Neural cell (in vitro differentiated cells): ENCODE measurements around the gene POLE2. TPM values are rescaled to one million over a fixed set of nuclear protein-coding genes. Genes with fewer than 3 reads are reported as not detected.
A peak's percentile ranks its signal among the peaks of the same experiment; 100 is the strongest.
"Not testable (repeated sequence)": the region's sequence is repeated elsewhere in the genome, so short reads cannot be mapped to it uniquely, and the experiment has no call there.

Experiments used
- H2AFZ ChIP-seq: fragments of 200-600, 300-800 bp; sonication (generic), shearing (Covaris generic); 2 replicates; pipeline ENCODE4 v1.6.0; 2014; ENCODE audit warnings: low read depth, mild to moderate bottlenecking, antibody characterized with exemption, low read length, moderate library complexity
- H3F3A ChIP-seq: fragments of 200-600 bp; shearing (Covaris generic); 2 replicates; pipeline ENCODE4 v1.6.1; 2016; ENCODE audit warnings: mild to moderate bottlenecking, moderate library complexity, mixed read lengths, antibody characterized with exemption, low read length; ENCODE audit not compliant: insufficient read depth, poor library complexity, severe bottlenecking
- H3K27ac ChIP-seq: fragments of 200-600, 300-800 bp; sonication (generic), shearing (Covaris generic); 2 replicates; pipeline ENCODE4 v1.5.1; 2014; ENCODE audit warnings: mild to moderate bottlenecking, low read length, moderate library complexity
- H3K27me3 ChIP-seq: fragments of 300-800, 200-600 bp; sonication (generic), shearing (Covaris generic); 2 replicates; pipeline ENCODE4 v1.6.0; 2014; ENCODE audit warnings: mild to moderate bottlenecking, low read depth, low read length, moderate library complexity; ENCODE audit not compliant: insufficient read depth
- H3K36me3 ChIP-seq: fragments of 300-800, 200-600 bp; sonication (generic), shearing (Covaris generic); 2 replicates; pipeline ENCODE4 v1.5.1; 2014; ENCODE audit warnings: mild to moderate bottlenecking, antibody characterized with exemption, low read length, moderate library complexity; ENCODE audit not compliant: insufficient read depth
- H3K4me2 ChIP-seq: fragments of 300-800, 200-600 bp; sonication (generic), shearing (Covaris generic); 2 replicates; pipeline ENCODE4 v1.6.0; 2014; ENCODE audit warnings: mild to moderate bottlenecking, low read length
- H3K4me3 ChIP-seq: fragments of 300-800, 200-600 bp; sonication (generic), shearing (Covaris generic); 2 replicates; pipeline ENCODE4 v1.5.1; 2014; ENCODE audit warnings: mild to moderate bottlenecking, low read length, moderate library complexity
- H3K79me2 ChIP-seq: fragments of 200-600 bp; shearing (Covaris generic); replicated peaks from 2 replicates; pipeline ENCODE4 v1.6.0; 2014; ENCODE audit warnings: mild to moderate bottlenecking, low read length, moderate library complexity; ENCODE audit not compliant: insufficient read depth
- H3K9ac ChIP-seq: fragments of 300-800, 200-600 bp; sonication (generic), shearing (Covaris generic); 2 replicates; pipeline ENCODE4 v1.6.1; 2016; ENCODE audit warnings: mild to moderate bottlenecking, low read length, mixed read lengths
- H3K9me2 ChIP-seq: fragments of 200-600 bp; shearing (Covaris generic); 2 replicates; pipeline ENCODE4 v1.6.1; 2016; ENCODE audit warnings: mild to moderate bottlenecking, low read length, mixed read lengths; ENCODE audit not compliant: insufficient read depth
- H3K9me3 ChIP-seq: fragments of 200-600, 300-800 bp; sonication (generic), shearing (Covaris generic); 2 replicates; pipeline ENCODE4 v1.6.1; 2016; ENCODE audit warnings: mild to moderate bottlenecking, mixed run types, low read length, moderate library complexity, mixed read lengths
- H4K20me1 ChIP-seq: fragments of 200-600 bp; shearing (Covaris generic); 2 replicates; pipeline ENCODE4 v1.6.1; 2016; ENCODE audit warnings: mild to moderate bottlenecking, mixed run types; ENCODE audit not compliant: insufficient read depth
- EZH2 ChIP-seq: fragments of 200-600, 300-800 bp; shearing (Covaris generic), sonication (generic); IDR thresholded peaks from 2 replicates; pipeline ENCODE4 v1.6.1; 2014; ENCODE audit warnings: antibody characterized with exemption, low read length, borderline replicate concordance, mild to moderate bottlenecking; ENCODE audit not compliant: insufficient read depth, poor library complexity, severe bottlenecking
- MXI1 ChIP-seq: fragments of 450-650 bp; conservative IDR thresholded peaks from 2 replicates; pipeline ENCODE4 v1.6.1; 2014; ENCODE audit warnings: antibody characterized with exemption, mild to moderate bottlenecking; ENCODE audit not compliant: poor library complexity, severe bottlenecking
- POLR2AphosphoS5 ChIP-seq: IDR thresholded peaks from 2 replicates; pipeline ENCODE4 v1.6.1; 2012
- SMC3 ChIP-seq: fragments of 450-650 bp; conservative IDR thresholded peaks from 2 replicates; pipeline ENCODE4 v1.6.1; 2014; ENCODE audit warnings: antibody characterized with exemption, mild to moderate bottlenecking, moderate library complexity; ENCODE audit not compliant: poor library complexity
- TAF1 ChIP-seq: IDR thresholded peaks from 2 replicates; pipeline ENCODE4 v1.6.1; 2012; ENCODE audit warnings: low read depth
- polyA plus RNA-seq: library from polyadenylated mRNA; depleted of rRNA; stranded (reverse); fragments of >200 nt; gene quantifications from 2 replicates; pipeline ENCODE4 v1.2.3, GENCODE V29; 2014
- TF ChIP-seq, protein P1 (sequence below): fragments of 450-650 bp; IDR thresholded peaks from 2 replicates; pipeline ENCODE4 v1.5.1; 2014; ENCODE audit warnings: antibody characterized with exemption, mild to moderate bottlenecking, moderate library complexity; ENCODE audit not compliant: poor library complexity, severe bottlenecking
- TF ChIP-seq, protein P2 (sequence below): IDR thresholded peaks from 2 replicates; pipeline ENCODE4 v1.6.1; 2012; ENCODE audit warnings: borderline replicate concordance

The POLE2 gene
- polyA plus RNA-seq, 1 donor from 2014 or later, result 7.9 TPM

DNA sequence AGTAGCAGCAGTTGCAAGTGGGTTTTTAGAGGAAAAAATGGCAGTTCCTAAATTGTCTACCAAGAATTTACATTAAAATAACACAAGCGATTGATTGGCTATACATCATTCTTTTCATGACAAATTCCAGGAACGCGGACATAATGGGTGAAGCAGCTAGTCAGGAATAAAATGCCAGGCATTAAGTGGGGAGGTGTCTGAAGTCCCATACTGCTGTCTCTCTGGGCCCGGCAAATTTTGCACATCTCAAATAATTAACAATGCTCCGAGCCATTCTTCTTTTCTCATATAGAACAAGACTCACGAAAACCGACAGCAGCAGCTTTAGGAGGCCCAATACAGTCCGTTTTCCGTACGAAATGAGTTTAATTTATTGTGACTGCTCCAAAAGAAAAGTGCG, 68.3 kb downstream of the POLE2 start:
- Histone ChIP-seq H3K4me3 (peak overlapping the region; percentile 96), H3K9me2 (no peaks in the 10 kb centered on the region), H3K4me2 (peak overlapping the region; percentile 15), H3K9me3 (no peaks in the 10 kb centered on the region), H4K20me1 (no peaks in the 10 kb centered on the region), H2AFZ (peak overlapping the region; percentile 71), H3F3A (peaks cover 3% of the 10 kb centered on the region), H3K27me3 (no peaks in the 10 kb centered on the region), H3K27ac (peak overlapping the region; percentile 98), H3K36me3 (peaks cover 14% of the 10 kb centered on the region), H3K9ac (peak overlapping the region; percentile 94), H3K79me2 (peaks cover 51% of the 10 kb centered on the region)
- TF ChIP-seq EZH2 (no peak), MXI1 (no peak), POLR2AphosphoS5 (no peak), SMC3 (no peak), TAF1 (no peak)
- TF ChIP-seq, protein P1, sequence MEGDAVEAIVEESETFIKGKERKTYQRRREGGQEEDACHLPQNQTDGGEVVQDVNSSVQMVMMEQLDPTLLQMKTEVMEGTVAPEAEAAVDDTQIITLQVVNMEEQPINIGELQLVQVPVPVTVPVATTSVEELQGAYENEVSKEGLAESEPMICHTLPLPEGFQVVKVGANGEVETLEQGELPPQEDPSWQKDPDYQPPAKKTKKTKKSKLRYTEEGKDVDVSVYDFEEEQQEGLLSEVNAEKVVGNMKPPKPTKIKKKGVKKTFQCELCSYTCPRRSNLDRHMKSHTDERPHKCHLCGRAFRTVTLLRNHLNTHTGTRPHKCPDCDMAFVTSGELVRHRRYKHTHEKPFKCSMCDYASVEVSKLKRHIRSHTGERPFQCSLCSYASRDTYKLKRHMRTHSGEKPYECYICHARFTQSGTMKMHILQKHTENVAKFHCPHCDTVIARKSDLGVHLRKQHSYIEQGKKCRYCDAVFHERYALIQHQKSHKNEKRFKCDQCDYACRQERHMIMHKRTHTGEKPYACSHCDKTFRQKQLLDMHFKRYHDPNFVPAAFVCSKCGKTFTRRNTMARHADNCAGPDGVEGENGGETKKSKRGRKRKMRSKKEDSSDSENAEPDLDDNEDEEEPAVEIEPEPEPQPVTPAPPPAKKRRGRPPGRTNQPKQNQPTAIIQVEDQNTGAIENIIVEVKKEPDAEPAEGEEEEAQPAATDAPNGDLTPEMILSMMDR, result no peak

DNA sequence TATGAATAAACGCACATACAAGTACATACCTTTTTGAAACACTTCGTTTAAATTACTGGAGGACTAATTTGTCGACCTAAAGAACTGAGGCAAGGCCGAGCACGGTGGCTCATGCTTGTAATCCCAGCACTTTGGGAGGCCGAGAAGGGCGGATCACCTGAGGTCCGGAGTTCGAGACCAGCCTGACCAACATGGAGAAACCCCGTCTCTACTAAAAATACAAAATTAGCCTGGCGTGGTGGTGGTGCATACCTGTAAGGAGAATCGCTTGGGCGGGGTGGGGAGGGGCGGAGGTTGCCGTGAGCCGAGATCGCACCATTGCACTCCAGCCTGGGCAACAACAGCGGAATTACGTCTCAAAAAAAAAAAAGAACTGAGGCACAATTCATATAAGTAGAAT, 68.7 kb downstream of the POLE2 start:
- H3K9ac ChIP-seq, result peak overlapping the region; percentile 94
- peaks cover 14% of the 10 kb centered on the region for H3K36me3 ChIP-seq
- H3K27ac ChIP-seq, result peak overlapping the region; percentile 98
- peak overlapping the region; percentile 96 for H3K4me3 ChIP-seq
- not testable (repeated sequence) for H3K9me2 ChIP-seq, H2AFZ ChIP-seq, H3K9me3 ChIP-seq, H3K27me3 ChIP-seq, H4K20me1 ChIP-seq, H3F3A ChIP-seq
- H3K79me2 ChIP-seq, result peaks cover 48% of the 10 kb centered on the region
- peak overlapping the region; percentile 15 for H3K4me2 ChIP-seq

DNA sequence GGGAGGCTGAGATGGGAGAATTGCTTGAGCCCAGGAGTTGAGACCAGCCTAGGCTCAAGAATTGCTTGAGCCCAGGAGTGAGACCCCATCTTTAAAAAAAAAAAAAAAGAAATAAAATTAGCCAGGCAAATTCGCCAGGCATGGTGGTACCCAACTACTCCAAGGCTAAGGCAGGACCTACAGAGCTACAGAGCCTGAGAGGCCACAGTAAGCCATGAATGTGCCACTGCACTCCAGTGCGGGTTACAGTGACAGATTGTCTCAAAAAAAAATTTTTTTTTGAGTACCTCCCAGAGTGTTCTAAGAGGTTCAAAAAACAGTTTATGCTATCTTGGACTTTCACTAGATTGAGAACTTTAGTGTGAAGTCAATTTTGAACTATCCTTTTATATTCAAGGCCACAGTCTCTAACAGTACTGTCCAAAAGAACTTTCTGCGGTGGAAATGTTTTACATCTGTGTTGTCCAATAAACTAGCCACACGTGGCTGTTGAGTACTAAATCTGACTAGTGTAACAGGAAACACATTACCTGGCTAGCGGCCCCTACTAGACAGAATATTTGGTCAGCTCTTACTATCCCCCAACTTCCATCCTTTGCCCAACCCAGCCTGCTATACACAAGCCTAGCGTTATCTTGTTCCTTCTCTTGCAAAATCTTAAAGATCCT, 70.0 kb downstream of the POLE2 start:
- no peak for TF ChIP-seq TAF1
- TF ChIP-seq, protein P2, sequence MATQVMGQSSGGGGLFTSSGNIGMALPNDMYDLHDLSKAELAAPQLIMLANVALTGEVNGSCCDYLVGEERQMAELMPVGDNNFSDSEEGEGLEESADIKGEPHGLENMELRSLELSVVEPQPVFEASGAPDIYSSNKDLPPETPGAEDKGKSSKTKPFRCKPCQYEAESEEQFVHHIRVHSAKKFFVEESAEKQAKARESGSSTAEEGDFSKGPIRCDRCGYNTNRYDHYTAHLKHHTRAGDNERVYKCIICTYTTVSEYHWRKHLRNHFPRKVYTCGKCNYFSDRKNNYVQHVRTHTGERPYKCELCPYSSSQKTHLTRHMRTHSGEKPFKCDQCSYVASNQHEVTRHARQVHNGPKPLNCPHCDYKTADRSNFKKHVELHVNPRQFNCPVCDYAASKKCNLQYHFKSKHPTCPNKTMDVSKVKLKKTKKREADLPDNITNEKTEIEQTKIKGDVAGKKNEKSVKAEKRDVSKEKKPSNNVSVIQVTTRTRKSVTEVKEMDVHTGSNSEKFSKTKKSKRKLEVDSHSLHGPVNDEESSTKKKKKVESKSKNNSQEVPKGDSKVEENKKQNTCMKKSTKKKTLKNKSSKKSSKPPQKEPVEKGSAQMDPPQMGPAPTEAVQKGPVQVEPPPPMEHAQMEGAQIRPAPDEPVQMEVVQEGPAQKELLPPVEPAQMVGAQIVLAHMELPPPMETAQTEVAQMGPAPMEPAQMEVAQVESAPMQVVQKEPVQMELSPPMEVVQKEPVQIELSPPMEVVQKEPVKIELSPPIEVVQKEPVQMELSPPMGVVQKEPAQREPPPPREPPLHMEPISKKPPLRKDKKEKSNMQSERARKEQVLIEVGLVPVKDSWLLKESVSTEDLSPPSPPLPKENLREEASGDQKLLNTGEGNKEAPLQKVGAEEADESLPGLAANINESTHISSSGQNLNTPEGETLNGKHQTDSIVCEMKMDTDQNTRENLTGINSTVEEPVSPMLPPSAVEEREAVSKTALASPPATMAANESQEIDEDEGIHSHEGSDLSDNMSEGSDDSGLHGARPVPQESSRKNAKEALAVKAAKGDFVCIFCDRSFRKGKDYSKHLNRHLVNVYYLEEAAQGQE, result no peak
- TF ChIP-seq, protein P1, result no peak
- no peak for TF ChIP-seq POLR2AphosphoS5
- TF ChIP-seq EZH2, result no peak
- H4K20me1 ChIP-seq, result no peaks in the 10 kb centered on the region
- H3K27me3 ChIP-seq, result no peaks in the 10 kb centered on the region
- H3K27ac ChIP-seq, result no peak overlapping the region
- H3K9me3 ChIP-seq, result no peaks in the 10 kb centered on the region
- H3K79me2 ChIP-seq, result peaks cover 41% of the 10 kb centered on the region
- H3K36me3 ChIP-seq, result peaks cover 14% of the 10 kb centered on the region
- H3F3A ChIP-seq, result peaks cover 3% of the 10 kb centered on the region
- no peak overlapping the region for H3K4me2 ChIP-seq
- H2AFZ ChIP-seq, result no peak overlapping the region
- no peaks in the 10 kb centered on the region for H3K9me2 ChIP-seq
- peak overlapping the region; percentile 96 for H3K4me3 ChIP-seq
- H3K9ac ChIP-seq, result no peak overlapping the region
